DOHH2 (cell line): Measurements from ENCODE around the gene KDM7A.
A peak's percentile ranks its signal among the peaks of the same experiment; 100 is the strongest.
"Not testable (repeated sequence)": the region's sequence is repeated elsewhere in the genome, so short reads cannot be mapped to it uniquely, and the experiment has no call there.

Source experiments
- H3F3A ChIP-seq: fragments of 200-600 bp; sonication (generic), shearing (Covaris generic); 2 replicates; pipeline ENCODE4 v1.6.0; 2016; ENCODE audit warnings: antibody characterized with exemption, mild to moderate bottlenecking; ENCODE audit not compliant: control insufficient read depth, insufficient read depth
- H3K27ac ChIP-seq: fragments of 200-600 bp; sonication (generic); 2 replicates; pipeline ENCODE4 v1.5.1; 2014; ENCODE audit warnings: low read depth, mild to moderate bottlenecking, low read length, moderate library complexity
- H3K27me3 ChIP-seq: fragments of 200-600 bp; sonication (generic); 2 replicates; pipeline ENCODE4 v1.6.1; 2014; ENCODE audit warnings: mild to moderate bottlenecking, low read length, mixed read lengths; ENCODE audit not compliant: control insufficient read depth
- H3K36me3 ChIP-seq: fragments of 200-600 bp; sonication (generic); 2 replicates; pipeline ENCODE4 v1.6.1; 2014; ENCODE audit warnings: mild to moderate bottlenecking, low read length, moderate library complexity, mixed read lengths; ENCODE audit not compliant: control insufficient read depth
- H3K4me1 ChIP-seq: fragments of 200-600 bp; sonication (generic); 2 replicates; pipeline ENCODE4 v1.6.1; 2014; ENCODE audit warnings: mild to moderate bottlenecking, low read length, mixed read lengths; ENCODE audit not compliant: control insufficient read depth
- H3K4me2 ChIP-seq: fragments of 200-600 bp; sonication (generic); 2 replicates; pipeline ENCODE4 v1.6.0; 2014; ENCODE audit warnings: mild to moderate bottlenecking, low read length, moderate library complexity
- H3K4me3 ChIP-seq: fragments of 200-600 bp; sonication (generic); 2 replicates; pipeline ENCODE4 v1.5.1; 2014; ENCODE audit warnings: mild to moderate bottlenecking, low read length, mixed read lengths
- H3K79me2 ChIP-seq: fragments of 200-600 bp; sonication (generic); 2 replicates; pipeline ENCODE4 v1.6.1; 2014; ENCODE audit warnings: mild to moderate bottlenecking, low read length, mixed read lengths; ENCODE audit not compliant: control insufficient read depth
- H3K9me2 ChIP-seq: fragments of 200-600 bp; sonication (generic); replicated peaks from 2 replicates; pipeline ENCODE4 v1.6.1; 2014; ENCODE audit warnings: mild to moderate bottlenecking, low read length, mixed read lengths; ENCODE audit not compliant: control insufficient read depth
- H3K9me3 ChIP-seq: fragments of 200-600 bp; sonication (generic); 2 replicates; pipeline ENCODE4 v1.6.1; 2014; ENCODE audit warnings: antibody characterized with exemption, low read length, mixed read lengths; ENCODE audit not compliant: control insufficient read depth, insufficient read depth
- H4K20me1 ChIP-seq: fragments of 200-600 bp; sonication (generic); 2 replicates; pipeline ENCODE4 v1.6.0; 2014; ENCODE audit warnings: low read depth, mild to moderate bottlenecking, antibody characterized with exemption, low read length, moderate library complexity; ENCODE audit not compliant: control insufficient read depth, insufficient read depth
- CTCF ChIP-seq: fragments of 200-600 bp; sonication (generic); IDR thresholded peaks from one replicate; pipeline ENCODE4 v1.5.1; 2014; ENCODE audit warnings: antibody characterized with exemption, mild to moderate bottlenecking, low read depth, low read length; ENCODE audit not compliant: poor library complexity, severe bottlenecking
- EZH2phosphoT487 ChIP-seq: fragments of 200-600 bp; sonication (generic); IDR thresholded peaks from 2 replicates; pipeline ENCODE4 v1.6.1; 2017; ENCODE audit warnings: borderline replicate concordance, mild to moderate bottlenecking, antibody characterized with exemption, low read length, moderate library complexity, mixed read lengths

Gene KDM7A

GRCh38 chr7:140174217-140174616 is 2.6 kb downstream of the KDM7A start:
- Histone ChIP-seq H3K36me3 (peaks cover 24% of the 10 kb centered on the region), H4K20me1 (peaks cover 26% of the 10 kb centered on the region), H3K4me1 (peaks cover 46% of the 10 kb centered on the region), H3K9me3 (no peaks in the 10 kb centered on the region), H3K4me3 (no peak overlapping the region), H3K9me2 (no peaks in the 10 kb centered on the region), H3F3A (0 out of 2 replicates have a peak, but pooled peaks cover 3% of the 10 kb centered on the region), H3K79me2 (peaks cover 80% of the 10 kb centered on the region), H3K4me2 (peak overlapping the region; percentile 73; the same call in 1 of the 2 replicates), H3K27me3 (no peaks in the 10 kb centered on the region), H3K27ac (no peak overlapping the region)
- TF ChIP-seq EZH2phosphoT487 (no peak), CTCF (no peak)

- Histone ChIP-seq H3F3A (0 out of 2 replicates have a peak, but pooled peaks cover 2% of the 10 kb centered on the region), H3K36me3 (peaks cover 17% of the 10 kb centered on the region), H4K20me1 (peaks cover 41% of the 10 kb centered on the region), H3K79me2 (peaks cover 96% of the 10 kb centered on the region), H3K27ac (no peak overlapping the region), H3K4me3 (no peak overlapping the region), H3K4me2 (no peak overlapping the region), H3K27me3 (no peaks in the 10 kb centered on the region), H3K4me1 (peaks cover 41% of the 10 kb centered on the region), H3K9me3 (no peaks in the 10 kb centered on the region), H3K9me2 (no peaks in the 10 kb centered on the region)
- no peak for TF ChIP-seq CTCF
- no peak for TF ChIP-seq EZH2phosphoT487
These were observed 6.4 kb downstream of the KDM7A start for GRCh38 chr7:140170375-140170774.

- H3K4me3 ChIP-seq: no peak overlapping the region
- peaks cover 32% of the 10 kb centered on the region for H3K4me1 ChIP-seq
- no peak for TF ChIP-seq CTCF
- no peak for TF ChIP-seq EZH2phosphoT487
- peaks cover 98% of the 10 kb centered on the region for H3K79me2 ChIP-seq
- peaks cover 40% of the 10 kb centered on the region for H4K20me1 ChIP-seq
- H3K4me2 ChIP-seq: no peak overlapping the region
- H3K36me3 ChIP-seq: peaks cover 13% of the 10 kb centered on the region
- H3K9me2 ChIP-seq: no peaks in the 10 kb centered on the region
- H3K9me3 ChIP-seq: no peaks in the 10 kb centered on the region
- 0 out of 2 replicates have a peak, but pooled peaks cover 2% of the 10 kb centered on the region for H3F3A ChIP-seq
- no peak overlapping the region for H3K27ac ChIP-seq
- H3K27me3 ChIP-seq: no peaks in the 10 kb centered on the region
These were observed 8.0 kb downstream of the KDM7A start for GRCh38 chr7:140168816-140169215.

- peaks cover 30% of the 10 kb centered on the region for H4K20me1 ChIP-seq
- H3K36me3 ChIP-seq: peaks cover 3% of the 10 kb centered on the region
- H3K4me2 ChIP-seq: no peak overlapping the region
- peaks cover 20% of the 10 kb centered on the region for H3K4me1 ChIP-seq
- H3K9me3 ChIP-seq: no peaks in the 10 kb centered on the region
- peaks cover 99% of the 10 kb centered on the region for H3K79me2 ChIP-seq
- no peaks in the 10 kb centered on the region for H3K27me3 ChIP-seq
- H3F3A ChIP-seq: 0 out of 2 replicates have a peak, but pooled peaks cover 2% of the 10 kb centered on the region
- H3K4me3 ChIP-seq: no peak overlapping the region
- H3K9me2 ChIP-seq: no peaks in the 10 kb centered on the region
- TF ChIP-seq EZH2phosphoT487 (no peak), CTCF (no peak)
- H3K27ac ChIP-seq: no peak overlapping the region
These were observed 11.4 kb downstream of the KDM7A start for GRCh38 chr7:140165422-140165821.

GRCh38 chr7:140162081-140162480 is 14.7 kb downstream of the KDM7A start:
- Histone ChIP-seq H3K36me3 (peaks cover 12% of the 10 kb centered on the region), H4K20me1 (peaks cover 32% of the 10 kb centered on the region), H3K79me2 (peaks cover 96% of the 10 kb centered on the region)
- not testable (repeated sequence) for H3K9me3 ChIP-seq, H3K4me1 ChIP-seq, H3F3A ChIP-seq, H3K27me3 ChIP-seq, H3K27ac ChIP-seq, H3K4me2 ChIP-seq, H3K4me3 ChIP-seq, H3K9me2 ChIP-seq
